Ectodermal cell (in vitro differentiated cells): Measurements from ENCODE around the gene BFSP2.

Experiments used
- H3K27ac ChIP-seq: 2 replicates; pipeline ENCODE4 v1.7.0; 2013; ENCODE audit warnings: mild to moderate bottlenecking, low read depth, low read length; ENCODE audit not compliant: insufficient read depth, poor library complexity, severe bottlenecking
- H3K27me3 ChIP-seq: 2 replicates; pipeline ENCODE4 v1.7.0; 2013; ENCODE audit warnings: mild to moderate bottlenecking, low read length; ENCODE audit not compliant: insufficient read depth, control insufficient read depth, poor library complexity, severe bottlenecking
- H3K36me3 ChIP-seq: one replicate; pipeline ENCODE4 v1.7.0; 2013; ENCODE audit warnings: low read length; ENCODE audit not compliant: control insufficient read depth, insufficient read depth
- H3K4me1 ChIP-seq: one replicate; pipeline ENCODE4 v1.7.0; 2013; ENCODE audit warnings: low read length; ENCODE audit not compliant: control insufficient read depth, insufficient read depth
- H3K4me3 ChIP-seq: 2 replicates; pipeline ENCODE4 v1.7.0; 2013; ENCODE audit warnings: low read depth, low read length, control low read depth; ENCODE audit not compliant: insufficient read depth
- H3K9me3 ChIP-seq: 2 replicates; pipeline ENCODE4 v1.7.0; 2013; ENCODE audit warnings: mild to moderate bottlenecking, low read length, moderate library complexity; ENCODE audit not compliant: control insufficient read depth
- WGBS, 2 experiments: methylation state at CpG; one replicate each; pipeline ENCODE4 v1.1.7; 2013; ENCODE audit warnings: missing lambda C conversion rate in 2 of 2; 5-methylcytosine and 5-hydroxymethylcytosine counted together

Gene BFSP2

DNA sequence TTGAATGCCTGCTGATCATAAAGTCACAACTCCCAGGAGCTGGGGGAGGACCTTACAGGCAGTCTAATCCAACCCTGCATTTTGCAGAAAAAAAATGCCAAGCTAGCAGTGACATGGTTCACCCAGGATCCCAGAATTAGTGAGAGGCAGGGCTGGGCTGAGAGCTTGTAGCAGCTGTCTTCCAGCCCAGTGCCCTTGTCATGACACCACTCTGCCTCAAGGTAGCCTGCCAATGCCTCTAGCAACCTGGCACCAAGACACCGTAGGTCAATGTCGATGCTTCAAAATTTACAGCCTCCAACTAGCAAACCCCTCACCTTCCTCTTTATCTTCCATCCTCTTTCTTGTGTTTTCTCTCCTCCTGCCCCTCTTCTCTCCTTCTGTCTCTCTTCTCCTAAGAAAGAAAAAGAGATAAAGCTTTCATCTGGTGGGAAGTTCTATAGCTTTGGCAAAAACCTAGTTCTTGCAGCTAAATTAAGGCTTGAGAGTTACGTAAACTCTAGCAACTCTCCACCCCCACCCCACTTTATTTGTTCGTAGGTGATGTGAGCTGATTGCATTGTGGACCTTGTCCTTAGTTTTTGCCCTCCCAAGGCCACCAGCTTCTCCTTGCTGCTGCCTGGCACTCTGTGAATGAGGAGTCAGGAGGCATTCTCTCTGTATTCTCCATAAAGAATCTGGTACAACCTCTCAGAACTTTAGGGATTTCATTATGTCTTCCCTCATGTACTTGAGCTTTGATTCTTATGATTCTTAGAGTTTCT is 18.3 kb upstream of the BFSP2 start:
- Histone ChIP-seq H3K9me3 (no peaks in the 10 kb centered on the region), H3K4me3 (no peak overlapping the region), H3K27ac (no peak overlapping the region), H3K27me3 (no peaks in the 10 kb centered on the region), H3K36me3 (no peaks in the 10 kb centered on the region), H3K4me1 (peaks cover 6% of the 10 kb centered on the region)
- whole genome bisulfite sequencing, 2 experiments = 71 to 73% methylated on average over 4 of the region's 4 CpGs

DNA sequence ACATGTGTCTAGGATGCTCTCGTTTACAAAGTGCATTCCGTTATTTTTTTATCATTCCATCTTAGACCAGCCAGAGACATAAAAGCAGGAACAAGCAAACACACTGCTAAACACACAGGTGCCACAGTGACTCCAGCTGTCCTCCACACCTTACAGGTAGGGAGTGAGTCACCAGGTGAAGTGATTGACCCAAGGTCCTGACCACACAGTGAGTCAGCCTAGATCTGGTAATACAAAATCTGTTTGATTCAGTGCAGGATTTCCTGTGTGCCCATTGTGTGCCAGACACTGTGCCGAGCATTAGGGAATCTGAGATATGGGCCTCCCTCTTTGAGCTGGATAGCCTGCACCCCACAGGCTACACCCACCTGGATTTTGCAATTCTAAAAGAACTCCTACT is 16.7 kb upstream of the BFSP2 start:
- H3K9me3 ChIP-seq = no peaks in the 10 kb centered on the region
- 93 to 97% methylated on average over 3 of the region's 3 CpGs for WGBS, 2 experiments
- no peaks in the 10 kb centered on the region for H3K27me3 ChIP-seq
- peaks cover 6% of the 10 kb centered on the region for H3K4me1 ChIP-seq
- no peak overlapping the region for H3K4me3 ChIP-seq
- no peaks in the 10 kb centered on the region for H3K36me3 ChIP-seq
- no peak overlapping the region for H3K27ac ChIP-seq

DNA sequence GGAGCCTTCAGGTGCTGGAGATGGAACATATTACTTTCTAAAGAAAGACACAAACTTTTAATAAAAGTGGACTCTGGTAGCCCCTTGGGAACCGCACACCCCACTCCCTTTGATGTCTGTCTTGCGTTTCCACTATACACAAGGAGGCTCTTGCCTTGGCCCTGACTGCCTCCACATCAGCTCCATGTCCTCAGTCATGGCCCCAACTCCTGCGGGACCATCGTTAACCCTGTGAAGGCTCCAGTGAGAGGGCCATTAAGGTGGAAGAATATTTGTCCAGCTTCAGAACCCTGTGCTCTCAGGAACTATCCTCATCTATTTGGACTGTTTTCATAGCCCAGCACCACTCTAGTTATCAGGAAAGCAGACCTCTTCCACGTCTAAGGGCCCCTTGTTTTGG is 16.1 kb upstream of the BFSP2 start:
- no peak overlapping the region for H3K4me3 ChIP-seq
- H3K27ac ChIP-seq = no peak overlapping the region
- peaks cover 6% of the 10 kb centered on the region for H3K4me1 ChIP-seq
- H3K27me3 ChIP-seq = no peaks in the 10 kb centered on the region
- no peaks in the 10 kb centered on the region for H3K36me3 ChIP-seq
- no peaks in the 10 kb centered on the region for H3K9me3 ChIP-seq
- WGBS, 2 experiments = 90 to 91% methylated on average over 5 of the region's 5 CpGs

DNA sequence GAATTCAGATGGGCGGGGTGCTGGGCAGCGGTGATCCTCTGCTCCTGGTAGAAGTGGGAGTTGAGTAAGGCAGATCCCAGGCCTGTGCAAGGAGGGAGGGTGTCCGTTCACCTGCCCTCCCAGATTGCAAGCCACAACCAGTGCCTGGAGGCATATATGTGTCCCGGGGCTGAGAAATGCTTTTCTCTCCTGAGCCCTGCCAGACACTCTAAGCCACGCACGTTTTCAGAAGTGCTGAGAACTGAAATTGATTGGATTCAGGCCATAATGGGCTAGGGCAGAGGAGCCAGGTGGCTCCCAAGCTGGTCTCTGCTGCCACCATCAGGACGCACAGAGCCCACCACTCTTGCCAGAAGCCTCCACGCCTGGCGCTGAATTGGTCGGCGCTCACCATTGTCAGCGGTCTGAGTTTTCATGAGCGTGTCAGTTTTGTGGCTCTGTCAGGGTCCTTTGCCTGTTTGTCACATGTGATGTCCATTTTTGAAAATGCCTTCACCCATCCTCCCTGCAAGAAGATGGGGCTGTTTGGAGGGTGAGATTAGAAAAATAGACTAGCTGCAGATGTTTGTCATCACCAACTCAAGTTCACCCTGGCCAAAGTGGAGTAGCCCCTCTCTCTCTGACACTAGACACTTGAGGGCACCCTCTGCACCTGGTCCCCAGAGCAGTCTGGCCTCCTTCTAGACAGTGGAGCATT is 15.4 kb upstream of the BFSP2 start:
- H3K27ac ChIP-seq = no peak overlapping the region
- peaks cover 6% of the 10 kb centered on the region for H3K4me1 ChIP-seq
- H3K27me3 ChIP-seq = no peaks in the 10 kb centered on the region
- H3K9me3 ChIP-seq = no peaks in the 10 kb centered on the region
- WGBS, 2 experiments = 36 to 38% methylated on average over 13 of the region's 13 CpGs
- H3K36me3 ChIP-seq = no peaks in the 10 kb centered on the region
- no peak overlapping the region for H3K4me3 ChIP-seq

DNA sequence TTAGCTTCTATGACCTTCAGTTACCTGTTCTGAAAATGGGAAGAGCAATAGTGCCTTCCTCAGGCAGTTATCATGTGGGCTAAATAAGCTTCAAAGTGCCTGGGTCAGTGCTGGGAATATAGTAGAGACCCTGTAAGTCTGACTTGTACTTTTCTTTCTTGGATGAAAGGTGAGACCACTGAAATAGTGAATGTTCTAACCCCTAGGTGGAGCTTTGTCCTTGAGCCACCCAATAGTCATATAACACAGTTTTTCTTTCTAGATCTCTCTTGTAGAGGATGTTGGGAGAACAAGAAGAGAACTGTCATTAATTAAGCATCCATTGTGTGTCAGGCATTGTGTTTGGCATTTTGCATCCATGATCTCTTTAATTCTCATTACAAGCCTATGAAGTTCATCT is 13.0 kb upstream of the BFSP2 start:
- Histone ChIP-seq H3K27ac (no peak overlapping the region), H3K27me3 (no peaks in the 10 kb centered on the region), H3K9me3 (no peaks in the 10 kb centered on the region), H3K36me3 (no peaks in the 10 kb centered on the region), H3K4me3 (no peak overlapping the region), H3K4me1 (peaks cover 6% of the 10 kb centered on the region)

DNA sequence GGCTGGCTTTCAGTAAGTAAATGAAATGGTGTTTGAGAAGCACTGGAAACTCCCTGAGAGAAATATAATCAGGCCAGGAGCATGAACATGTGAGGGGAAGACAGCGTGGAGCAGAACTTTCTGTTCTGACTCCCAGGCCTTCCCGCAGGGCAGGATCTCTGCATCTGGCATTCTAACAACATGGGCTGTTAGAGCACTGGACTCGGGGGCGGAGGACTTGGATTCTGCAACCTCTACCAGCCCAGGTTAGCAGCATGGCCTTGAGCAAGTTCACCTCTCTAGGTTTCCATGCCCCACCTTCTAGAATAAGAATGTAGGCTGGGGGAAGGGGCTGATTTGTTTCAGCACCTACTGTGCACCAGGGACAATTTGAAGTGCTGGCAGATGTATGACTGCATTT is 12.5 kb upstream of the BFSP2 start:
- H3K4me3 ChIP-seq = no peak overlapping the region
- 93 to 96% methylated on average over 4 of the region's 4 CpGs for WGBS, 2 experiments
- no peaks in the 10 kb centered on the region for H3K27me3 ChIP-seq
- no peak overlapping the region for H3K27ac ChIP-seq
- H3K9me3 ChIP-seq = no peaks in the 10 kb centered on the region
- H3K36me3 ChIP-seq = no peaks in the 10 kb centered on the region
- peaks cover 6% of the 10 kb centered on the region for H3K4me1 ChIP-seq

DNA sequence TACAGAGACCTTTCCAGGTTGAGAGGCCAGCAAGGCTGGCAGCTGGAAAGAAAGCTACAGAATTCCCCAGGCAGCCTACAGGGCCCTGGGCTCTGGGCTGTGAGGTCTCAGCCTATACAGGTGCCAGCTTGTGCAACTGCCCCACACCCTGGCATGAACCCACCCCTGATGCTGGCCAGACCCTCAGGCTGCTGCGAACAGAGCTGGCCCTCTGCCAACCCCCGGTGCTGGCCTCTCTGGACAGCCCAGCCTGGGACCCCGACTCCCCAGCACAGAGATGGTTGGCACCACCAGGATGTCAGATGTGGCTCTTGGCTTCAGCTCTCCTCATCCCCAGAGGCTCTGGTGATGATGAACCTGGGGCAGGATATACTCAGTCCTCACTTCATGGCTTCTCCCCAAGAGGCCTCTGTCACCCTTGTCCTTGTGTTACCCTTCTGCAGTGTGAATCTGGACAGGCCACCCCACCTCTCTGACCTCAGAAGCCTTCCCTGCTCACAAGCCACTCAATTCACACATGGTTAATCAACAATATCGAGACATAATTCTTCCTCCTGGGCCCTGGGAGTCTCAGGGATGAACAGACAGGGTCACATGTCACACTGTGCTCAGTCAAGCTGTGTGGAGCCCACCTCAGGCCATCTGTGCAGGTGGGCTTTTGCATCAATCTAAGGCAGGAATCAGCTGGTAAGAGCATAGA is 11.0 kb upstream of the BFSP2 start:
- Histone ChIP-seq H3K9me3 (no peaks in the 10 kb centered on the region), H3K4me1 (peaks cover 6% of the 10 kb centered on the region), H3K27me3 (no peaks in the 10 kb centered on the region), H3K4me3 (no peak overlapping the region), H3K27ac (no peak overlapping the region), H3K36me3 (no peaks in the 10 kb centered on the region)
- 92 to 94% methylated on average over 4 of the region's 4 CpGs for WGBS, 2 experiments

DNA sequence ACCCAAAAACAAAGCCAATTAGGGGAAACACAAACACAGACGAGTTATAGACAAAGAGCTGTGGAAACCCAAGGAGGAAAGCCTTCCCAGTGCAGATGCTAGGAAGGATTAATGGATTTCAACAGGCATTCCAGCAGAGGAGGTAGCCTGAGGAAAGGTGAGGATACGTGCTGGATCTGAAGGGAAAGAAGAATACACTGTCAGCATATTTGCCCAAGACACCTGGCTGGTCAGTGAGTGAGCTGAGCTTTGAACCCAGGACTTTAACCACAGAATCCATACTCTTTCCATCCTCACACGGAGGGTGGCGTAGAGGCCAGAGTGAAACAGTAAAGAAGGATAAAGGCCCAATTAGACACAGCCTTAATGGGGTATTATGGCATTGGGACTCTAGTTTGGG is 9.1 kb upstream of the BFSP2 start:
- WGBS, 2 experiments = 88 to 93% methylated on average over 4 of the region's 4 CpGs
- H3K27ac ChIP-seq = no peak overlapping the region
- no peaks in the 10 kb centered on the region for H3K4me1 ChIP-seq
- H3K9me3 ChIP-seq = no peaks in the 10 kb centered on the region
- no peaks in the 10 kb centered on the region for H3K27me3 ChIP-seq
- no peaks in the 10 kb centered on the region for H3K36me3 ChIP-seq
- H3K4me3 ChIP-seq = no peak overlapping the region

DNA sequence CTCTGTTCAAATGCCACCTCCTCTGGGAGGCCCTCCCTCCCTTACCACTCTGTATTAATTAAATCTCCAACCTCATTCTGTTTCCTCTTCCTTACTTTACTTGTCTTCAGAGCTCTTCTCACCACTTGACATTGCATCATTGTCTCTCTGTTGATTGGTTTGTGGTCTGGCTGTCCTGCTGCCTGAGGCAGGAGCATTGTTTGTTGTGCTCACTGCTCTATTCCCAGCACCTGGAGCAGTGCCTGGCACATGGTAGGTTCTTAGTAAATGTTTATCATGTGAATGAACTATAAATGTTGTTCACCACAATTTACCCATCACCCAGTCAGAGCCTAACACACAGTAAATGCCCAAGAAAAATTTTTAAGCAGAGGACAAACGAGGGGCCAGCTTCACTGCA is 6.7 kb upstream of the BFSP2 start:
- Histone ChIP-seq H3K27ac (no peak overlapping the region), H3K9me3 (no peaks in the 10 kb centered on the region), H3K27me3 (no peaks in the 10 kb centered on the region), H3K4me1 (no peaks in the 10 kb centered on the region), H3K36me3 (no peaks in the 10 kb centered on the region), H3K4me3 (no peak overlapping the region)
- 81 to 92% methylated on average over 1 of the region's 1 CpG for WGBS, 2 experiments

DNA sequence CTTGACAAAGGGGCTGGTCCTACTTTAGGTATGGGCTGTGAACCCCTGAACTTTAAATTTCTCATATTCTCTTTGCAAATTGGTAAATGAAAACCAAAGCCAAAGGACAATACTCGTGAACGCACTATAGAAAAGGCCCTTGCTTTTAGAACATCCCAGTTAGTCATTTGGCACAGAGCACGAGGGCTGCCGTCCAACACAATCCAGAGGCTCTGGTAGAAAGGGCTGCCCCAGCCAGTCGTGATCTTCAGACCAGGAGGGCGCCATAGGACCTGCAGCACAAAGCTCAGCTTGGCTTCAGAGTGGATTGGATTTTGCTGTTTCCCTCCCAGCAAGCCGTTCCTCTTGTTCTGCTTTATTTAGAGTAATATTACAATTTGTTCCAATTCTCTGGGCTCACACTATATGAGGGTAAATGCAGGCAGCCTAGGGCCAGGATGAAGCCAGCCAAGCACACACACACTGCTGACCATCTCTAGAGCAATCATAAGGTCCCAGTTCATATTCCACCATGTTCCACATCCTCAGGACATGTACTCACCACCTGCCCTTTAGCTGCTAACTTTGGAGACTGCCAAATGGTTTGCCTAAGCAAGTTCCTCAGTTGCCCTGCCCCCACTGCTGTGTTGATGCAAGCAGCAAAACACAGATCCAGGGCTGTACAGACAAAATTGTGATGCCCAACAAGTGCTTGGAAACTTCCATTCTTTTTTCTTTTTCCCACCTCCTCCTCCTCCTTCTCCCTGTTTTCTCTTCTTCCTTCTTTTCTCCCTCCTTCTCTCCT is 6.0 kb upstream of the BFSP2 start:
- WGBS, 2 experiments = 93 to 95% methylated on average over 6 of the region's 7 CpGs
- H3K27me3 ChIP-seq = no peaks in the 10 kb centered on the region
- H3K4me1 ChIP-seq = no peaks in the 10 kb centered on the region
- H3K4me3 ChIP-seq = no peak overlapping the region
- H3K36me3 ChIP-seq = no peaks in the 10 kb centered on the region
- H3K27ac ChIP-seq = no peak overlapping the region
- H3K9me3 ChIP-seq = no peaks in the 10 kb centered on the region
